Measurements from ENCODE around the gene PERM1. TPM values are rescaled to one million over a fixed set of nuclear protein-coding genes. Genes with fewer than 3 reads are reported as not detected.
A peak's percentile ranks its signal among the peaks of the same experiment; 100 is the strongest.

Gene PERM1
- total and polyA plus RNA-seq, 9 of the 15 experiments (the other 6 are each of a cell fraction or from before 2014, with no cell fraction given), result not detected

GRCh38 chr1:998995-999724 is 17.3 kb upstream of the PERM1 start (continued):
- TF ChIP-seq LEF1 (IDR thresholded peaks at IDR 0.05) (no peak), XRCC4 (IDR thresholded peaks at IDR 0.05; ENCODE audit: extremely low read depth, insufficient read depth, insufficient read length) (no peak), RBM25 (IDR thresholded peaks at IDR 0.05; ENCODE audit: low read depth, low read length, severe bottlenecking) (no peak), IRF2 (CRISPR knock-in tag; IDR thresholded peaks at IDR 0.05) (no peak), RBM39 (optimal IDR thresholded peaks at IDR 0.05; ENCODE audit: low read depth, low read length) (no peak), NR2F6 (CRISPR knock-in tag; IDR thresholded peaks at IDR 0.05) (no peak), RUNX1 (IDR thresholded peaks at IDR 0.05; ENCODE audit: low read depth) (no peak), ELF2 (CRISPR knock-in tag; IDR thresholded peaks at IDR 0.05) (no peak), ZSCAN29 (IDR thresholded peaks at IDR 0.05) (peak; percentile 95), RFX7 (CRISPR knock-in tag; IDR thresholded peaks at IDR 0.05) (no peak), ZBTB8A (IDR thresholded peaks at IDR 0.05; ENCODE audit: partially characterized antibody) (no peak), ZNF512 (tag; IDR thresholded peaks at IDR 0.05) (no peak), SMC3 (conservative IDR thresholded peaks at IDR 0.05; ENCODE audit: insufficient read depth, low read depth, low read length) (no peak), ZNF253 (CRISPR knock-in tag; conservative IDR thresholded peaks at IDR 0.05) (no peak), TAL1 (IDR thresholded peaks at IDR 0.05) (no peak), HNRNPH1 (optimal IDR thresholded peaks at IDR 0.05; ENCODE audit: low read depth, low read length) (no peak), KLF13 (tag; IDR thresholded peaks at IDR 0.05; ENCODE audit: borderline replicate concordance, low read depth) (no peak), HMG20B (CRISPR knock-in tag; IDR thresholded peaks at IDR 0.05) (no peak), ILF3 (IDR thresholded peaks at IDR 0.05; ENCODE audit: borderline replicate concordance) (no peak), ZNF347 (CRISPR knock-in tag; IDR thresholded peaks at IDR 0.05; ENCODE audit: low read depth) (no peak), PHB (CRISPR knock-in tag; IDR thresholded peaks at IDR 0.05) (0 out of 2 replicates have a peak, but pooled peaks have one; percentile 39), ZNF583 (CRISPR knock-in tag; IDR thresholded peaks at IDR 0.05) (no peak), HMG20A (CRISPR knock-in tag; conservative IDR thresholded peaks at IDR 0.05) (no peak), ZBTB17 (CRISPR knock-in tag; IDR thresholded peaks at IDR 0.05) (no peak)
- TF ChIP-seq, protein P1, sequence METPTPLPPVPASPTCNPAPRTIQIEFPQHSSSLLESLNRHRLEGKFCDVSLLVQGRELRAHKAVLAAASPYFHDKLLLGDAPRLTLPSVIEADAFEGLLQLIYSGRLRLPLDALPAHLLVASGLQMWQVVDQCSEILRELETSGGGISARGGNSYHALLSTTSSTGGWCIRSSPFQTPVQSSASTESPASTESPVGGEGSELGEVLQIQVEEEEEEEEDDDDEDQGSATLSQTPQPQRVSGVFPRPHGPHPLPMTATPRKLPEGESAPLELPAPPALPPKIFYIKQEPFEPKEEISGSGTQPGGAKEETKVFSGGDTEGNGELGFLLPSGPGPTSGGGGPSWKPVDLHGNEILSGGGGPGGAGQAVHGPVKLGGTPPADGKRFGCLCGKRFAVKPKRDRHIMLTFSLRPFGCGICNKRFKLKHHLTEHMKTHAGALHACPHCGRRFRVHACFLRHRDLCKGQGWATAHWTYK (CRISPR knock-in tag; IDR thresholded peaks at IDR 0.05), result no peak
- TF ChIP-seq, protein P2, sequence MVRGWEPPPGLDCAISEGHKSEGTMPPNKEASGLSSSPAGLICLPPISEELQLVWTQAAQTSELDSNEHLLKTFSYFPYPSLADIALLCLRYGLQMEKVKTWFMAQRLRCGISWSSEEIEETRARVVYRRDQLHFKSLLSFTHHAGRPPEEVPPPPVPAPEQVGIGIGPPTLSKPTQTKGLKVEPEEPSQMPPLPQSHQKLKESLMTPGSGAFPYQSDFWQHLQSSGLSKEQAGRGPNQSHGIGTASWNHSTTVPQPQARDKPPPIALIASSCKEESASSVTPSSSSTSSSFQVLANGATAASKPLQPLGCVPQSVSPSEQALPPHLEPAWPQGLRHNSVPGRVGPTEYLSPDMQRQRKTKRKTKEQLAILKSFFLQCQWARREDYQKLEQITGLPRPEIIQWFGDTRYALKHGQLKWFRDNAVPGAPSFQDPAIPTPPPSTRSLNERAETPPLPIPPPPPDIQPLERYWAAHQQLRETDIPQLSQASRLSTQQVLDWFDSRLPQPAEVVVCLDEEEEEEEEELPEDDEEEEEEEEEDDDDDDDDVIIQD (CRISPR knock-in tag; IDR thresholded peaks at IDR 0.05), result no peak

Measured in K562 (cell line).